Cardiac fibroblast (primary cell): ENCODE data around the gene OR51E2.

Experiments
- DNase-seq, 2 donors: peaks; one replicate each; pipeline versions ENCODE4 v3.0.0 to v3.0.0-alpha.2; 2010; ENCODE audit warnings: low read depth in 2 of 2
- H3K4me3 ChIP-seq, 2 donors: replicated peaks in 1 of 2; 1 replicate in 1 of 2; 2 replicates in 1 of 2; pipeline ENCODE4 v1.5.1; 2011; ENCODE audit warnings: low read depth in 2 of 2, low read length in 2 of 2, mild to moderate bottlenecking in 2 of 2, moderate library complexity in 1 of 2
- TF ChIP-seq, protein P1 (sequence below): IDR thresholded peaks from one replicate; pipeline ENCODE4 v1.5.1; 2011; ENCODE audit warnings: low read depth, mild to moderate bottlenecking, low read length, inconsistent platforms

Gene OR51E2

DNA sequence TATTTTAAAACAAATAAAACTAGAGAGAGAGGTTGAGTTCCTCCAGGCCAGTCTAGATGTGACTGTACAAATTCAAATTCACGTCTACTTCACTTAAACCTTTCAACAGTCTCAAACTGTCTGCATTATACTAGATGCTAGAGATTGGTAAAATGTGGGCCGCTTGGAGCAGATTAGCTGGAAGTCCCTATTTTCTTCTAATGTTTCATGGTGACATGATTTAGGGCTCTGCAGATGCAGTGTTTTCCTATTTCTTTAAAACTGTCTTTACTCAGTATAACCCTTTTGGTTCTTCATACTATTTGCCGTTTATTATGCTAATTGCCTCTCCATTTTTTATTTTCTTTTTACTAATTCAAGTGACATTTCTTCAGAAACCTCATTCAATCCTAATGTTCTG lies 33.5 kb downstream of the OR51E2 start:
- H3K4me3 ChIP-seq, result no peak overlapping the region
- TF ChIP-seq, protein P1, sequence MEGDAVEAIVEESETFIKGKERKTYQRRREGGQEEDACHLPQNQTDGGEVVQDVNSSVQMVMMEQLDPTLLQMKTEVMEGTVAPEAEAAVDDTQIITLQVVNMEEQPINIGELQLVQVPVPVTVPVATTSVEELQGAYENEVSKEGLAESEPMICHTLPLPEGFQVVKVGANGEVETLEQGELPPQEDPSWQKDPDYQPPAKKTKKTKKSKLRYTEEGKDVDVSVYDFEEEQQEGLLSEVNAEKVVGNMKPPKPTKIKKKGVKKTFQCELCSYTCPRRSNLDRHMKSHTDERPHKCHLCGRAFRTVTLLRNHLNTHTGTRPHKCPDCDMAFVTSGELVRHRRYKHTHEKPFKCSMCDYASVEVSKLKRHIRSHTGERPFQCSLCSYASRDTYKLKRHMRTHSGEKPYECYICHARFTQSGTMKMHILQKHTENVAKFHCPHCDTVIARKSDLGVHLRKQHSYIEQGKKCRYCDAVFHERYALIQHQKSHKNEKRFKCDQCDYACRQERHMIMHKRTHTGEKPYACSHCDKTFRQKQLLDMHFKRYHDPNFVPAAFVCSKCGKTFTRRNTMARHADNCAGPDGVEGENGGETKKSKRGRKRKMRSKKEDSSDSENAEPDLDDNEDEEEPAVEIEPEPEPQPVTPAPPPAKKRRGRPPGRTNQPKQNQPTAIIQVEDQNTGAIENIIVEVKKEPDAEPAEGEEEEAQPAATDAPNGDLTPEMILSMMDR, result no peak
- DNase-seq, result no peak

DNA sequence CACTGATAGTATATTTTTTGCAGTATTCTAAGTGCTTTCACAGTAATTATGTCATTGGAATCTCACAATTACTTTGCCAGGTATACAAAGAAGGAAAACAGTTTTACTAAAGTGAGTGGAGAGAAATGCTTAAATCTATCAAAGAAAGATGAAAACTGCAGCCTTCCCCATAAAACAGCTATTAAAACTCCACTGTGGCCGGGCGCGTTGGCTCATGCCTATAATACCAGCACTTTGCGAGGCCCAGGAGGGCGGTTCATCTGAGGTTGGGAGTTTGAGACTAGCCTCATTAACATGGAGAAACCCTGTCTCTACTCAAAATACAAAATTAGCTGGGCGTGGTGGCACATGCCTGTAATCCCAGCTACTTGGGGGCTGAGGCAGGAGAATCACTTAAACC lies 34.8 kb downstream of the OR51E2 start:
- no peak for DNase-seq
- no peak overlapping the region for H3K4me3 ChIP-seq
- TF ChIP-seq, protein P1, result no peak

DNA sequence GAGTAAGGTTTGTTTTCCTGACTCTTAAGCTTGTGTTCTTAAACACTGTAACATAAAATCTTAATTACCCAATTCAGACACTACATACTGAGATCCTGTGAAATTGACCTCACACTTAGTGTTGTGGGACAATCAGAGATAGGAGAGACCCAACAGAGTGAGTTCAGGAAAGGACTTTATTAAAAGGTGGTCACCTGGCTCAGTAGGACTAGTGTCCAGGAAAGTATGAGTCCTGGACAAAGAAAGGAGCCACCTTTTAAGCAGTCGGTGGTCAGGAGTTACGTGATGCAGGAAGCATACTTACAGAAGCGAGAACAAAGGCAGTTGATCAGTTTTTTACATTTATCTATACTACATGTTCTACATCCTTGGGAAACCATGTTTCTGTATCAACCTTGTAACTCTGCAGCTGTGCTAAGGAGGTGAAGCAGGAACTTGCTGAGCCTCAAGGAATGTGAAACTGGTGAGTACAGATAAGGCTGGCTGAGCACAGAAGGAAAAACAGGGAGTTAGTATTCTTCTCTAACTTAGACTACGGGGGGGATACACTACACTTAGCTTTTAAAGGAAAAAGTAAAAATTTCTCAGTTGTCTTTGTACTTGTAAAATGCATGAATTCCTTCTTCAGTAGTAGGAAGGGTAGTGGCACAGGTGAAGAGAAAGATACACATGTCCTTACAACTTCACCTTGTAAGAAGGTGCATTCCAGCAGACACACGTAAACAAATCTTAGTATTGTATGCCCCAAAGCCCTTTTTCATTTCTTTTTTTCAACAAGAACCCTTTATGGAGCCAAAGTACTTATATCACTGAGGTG lies 38.8 kb downstream of the OR51E2 start:
- DNase-seq, result no peak
- TF ChIP-seq, protein P1, result no peak

DNA sequence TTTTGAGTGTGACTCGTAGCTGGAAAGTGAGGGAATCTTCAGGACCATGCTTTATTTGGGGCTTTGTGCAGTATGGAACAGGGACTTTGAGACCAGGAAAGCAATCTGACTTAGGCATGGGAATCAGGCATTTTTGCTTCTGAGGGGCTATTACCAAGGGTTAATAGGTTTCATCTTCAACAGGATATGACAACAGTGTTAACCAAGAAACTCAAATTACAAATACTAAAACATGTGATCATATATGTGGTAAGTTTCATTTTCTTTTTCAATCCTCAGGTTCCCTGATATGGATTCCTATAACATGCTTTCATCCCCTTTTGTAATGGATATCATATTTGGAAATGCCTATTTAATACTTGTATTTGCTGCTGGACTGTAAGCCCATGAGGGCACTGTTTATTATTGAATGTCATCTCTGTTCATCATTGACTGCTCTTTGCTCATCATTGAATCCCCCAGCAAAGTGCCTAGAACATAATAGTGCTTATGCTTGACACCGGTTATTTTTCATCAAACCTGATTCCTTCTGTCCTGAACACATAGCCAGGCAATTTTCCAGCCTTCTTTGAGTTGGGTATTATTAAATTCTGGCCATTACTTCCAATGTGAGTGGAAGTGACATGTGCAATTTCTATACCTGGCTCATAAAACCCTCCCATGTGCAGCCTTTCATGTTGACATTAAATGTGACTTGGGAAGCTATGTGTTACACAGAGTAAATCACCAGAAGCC lies 42.9 kb downstream of the OR51E2 start:
- TF ChIP-seq, protein P1, result no peak
- DNase-seq, result no peak
- H3K4me3 ChIP-seq, result no peak overlapping the region

More for the DNA sequence above, 38.8 kb downstream of the OR51E2 start:
- H3K4me3 ChIP-seq, result no peak overlapping the region

DNA sequence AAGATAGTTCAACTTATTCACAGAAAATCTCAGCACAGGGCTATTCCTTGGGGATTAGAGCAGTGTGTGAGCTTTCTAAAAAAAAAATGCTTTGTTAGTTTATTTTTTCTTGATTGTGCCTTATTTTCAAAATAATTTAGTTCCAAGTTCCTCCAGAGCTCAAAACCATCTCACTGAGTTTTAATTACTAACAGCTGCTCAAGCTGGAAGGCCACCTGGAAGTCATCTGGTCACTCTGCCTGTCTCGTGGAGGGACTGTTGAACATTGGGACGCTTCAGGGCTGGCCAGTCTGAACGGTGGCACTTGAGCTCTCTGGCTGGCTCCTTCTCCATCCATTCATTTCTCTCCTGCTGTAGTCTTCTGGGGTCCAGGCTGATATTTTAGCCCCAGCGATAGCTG lies 49.9 kb downstream of the OR51E2 start:
- no peak overlapping the region for H3K4me3 ChIP-seq
- TF ChIP-seq, protein P1, result no peak
- DNase-seq, result no peak

DNA sequence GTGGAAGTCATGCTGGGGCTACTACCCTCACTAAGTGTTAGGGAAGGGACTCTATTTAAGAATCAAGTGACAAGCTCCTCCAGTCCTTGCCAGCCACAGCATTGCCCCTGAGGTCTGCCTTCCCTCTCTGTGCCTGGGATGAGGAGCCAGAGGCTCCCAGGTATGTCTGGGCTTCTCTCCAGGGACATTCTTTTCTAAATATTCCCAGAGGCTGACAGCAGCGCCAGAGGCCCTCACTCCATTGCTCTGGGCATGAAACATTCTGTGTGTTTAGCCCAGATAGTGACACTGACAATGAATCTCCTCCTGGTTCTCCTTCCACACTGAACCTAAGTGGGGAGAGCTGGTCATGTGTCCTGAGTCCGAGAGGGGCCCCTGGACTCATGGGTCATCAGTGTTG lies 51.7 kb downstream of the OR51E2 start:
- no peak for DNase-seq
- TF ChIP-seq, protein P1, result no peak
- H3K4me3 ChIP-seq, result no peak overlapping the region
